ENCODE results near the gene SSC4D.
"Not testable (repeated sequence)": the region's sequence is repeated elsewhere in the genome, so short reads cannot be mapped to it uniquely, and the experiment has no call there.

DNA sequence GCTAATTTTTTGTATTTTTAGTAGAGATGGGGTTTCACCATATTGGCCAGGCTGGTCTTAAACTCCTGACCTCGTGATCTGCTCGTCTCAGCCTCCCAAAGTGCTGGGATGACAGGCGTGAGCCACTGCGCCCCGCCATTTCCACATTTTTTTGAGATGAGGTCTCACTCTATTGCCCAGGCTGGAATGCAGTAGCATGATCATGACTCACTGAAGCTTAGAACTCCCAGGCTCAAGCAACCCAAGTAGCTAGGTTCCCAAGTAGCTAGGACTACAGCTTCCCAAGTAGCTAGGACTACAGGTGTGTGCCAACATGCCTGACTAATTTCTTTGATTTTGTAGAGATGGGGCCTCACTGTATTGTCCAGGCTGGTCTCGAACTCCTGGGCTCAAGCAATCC, 11.6 kb upstream of the SSC4D start:
- TF ChIP-seq, protein P1, sequence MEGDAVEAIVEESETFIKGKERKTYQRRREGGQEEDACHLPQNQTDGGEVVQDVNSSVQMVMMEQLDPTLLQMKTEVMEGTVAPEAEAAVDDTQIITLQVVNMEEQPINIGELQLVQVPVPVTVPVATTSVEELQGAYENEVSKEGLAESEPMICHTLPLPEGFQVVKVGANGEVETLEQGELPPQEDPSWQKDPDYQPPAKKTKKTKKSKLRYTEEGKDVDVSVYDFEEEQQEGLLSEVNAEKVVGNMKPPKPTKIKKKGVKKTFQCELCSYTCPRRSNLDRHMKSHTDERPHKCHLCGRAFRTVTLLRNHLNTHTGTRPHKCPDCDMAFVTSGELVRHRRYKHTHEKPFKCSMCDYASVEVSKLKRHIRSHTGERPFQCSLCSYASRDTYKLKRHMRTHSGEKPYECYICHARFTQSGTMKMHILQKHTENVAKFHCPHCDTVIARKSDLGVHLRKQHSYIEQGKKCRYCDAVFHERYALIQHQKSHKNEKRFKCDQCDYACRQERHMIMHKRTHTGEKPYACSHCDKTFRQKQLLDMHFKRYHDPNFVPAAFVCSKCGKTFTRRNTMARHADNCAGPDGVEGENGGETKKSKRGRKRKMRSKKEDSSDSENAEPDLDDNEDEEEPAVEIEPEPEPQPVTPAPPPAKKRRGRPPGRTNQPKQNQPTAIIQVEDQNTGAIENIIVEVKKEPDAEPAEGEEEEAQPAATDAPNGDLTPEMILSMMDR (IDR thresholded peaks at IDR 0.05; ENCODE audit: insufficient read depth, low read length), result not testable (repeated sequence)
- TF ChIP-seq POLR2AphosphoS5 (IDR thresholded peaks at IDR 0.05; ENCODE audit: low read depth), result not testable (repeated sequence)

All from HL-60 (cell line).